ENCODE data around the gene HEY2.

DNA sequence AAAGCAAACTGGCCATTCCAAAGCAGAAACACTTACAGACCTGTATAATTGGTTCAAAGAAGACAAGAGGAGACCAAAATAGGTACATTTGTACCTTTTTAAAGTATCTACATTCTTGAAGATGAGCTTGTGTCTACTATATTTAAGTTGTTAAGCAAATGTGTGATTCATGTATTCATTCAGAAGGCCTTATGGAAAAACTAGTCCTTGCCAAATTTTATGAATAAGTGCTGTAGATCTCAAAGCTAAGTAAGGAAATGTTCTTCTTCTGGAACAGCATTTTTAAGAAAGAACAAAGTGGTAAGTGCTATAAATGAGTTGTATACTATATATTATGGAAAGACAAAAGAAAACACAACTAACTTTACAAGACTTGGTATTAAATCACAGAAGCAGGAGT, 22.2 kb upstream of the HEY2 start:
- TF ChIP-seq YY1 (tag by site-specific recombination; IDR thresholded peaks at IDR 0.05) (no peak), ZNF274 (IDR thresholded peaks at IDR 0.05; ENCODE audit: low read length) (no peak), ZNF274 (tag by site-specific recombination; IDR thresholded peaks at IDR 0.05; ENCODE audit: borderline replicate concordance) (no peak)

Data from HEK293 (cell line).